Prostate gland (tissue), 2 donors: ENCODE measurements around the gene ARHGAP26. TPM values are rescaled to one million over a fixed set of nuclear protein-coding genes. Genes with fewer than 3 reads are reported as not detected.

ENCODE experiments used
- DNase-seq: peaks from one replicate; pipeline ENCODE4 v3.0.0-alpha.2; 2019; ENCODE audit warnings: low spot score
- H3K27ac ChIP-seq, 2 donors: fragments of 200-600 bp; sonication (generic); 2 replicates each; pipeline ENCODE4 v1.5.1; 2017 to 2019
- H3K27me3 ChIP-seq: fragments of 200-600 bp; sonication (generic); replicated peaks from 2 replicates; pipeline ENCODE4 v1.5.1; 2019; ENCODE audit not compliant: insufficient read depth
- H3K36me3 ChIP-seq, 2 donors: fragments of 200-600 bp; sonication (generic); 1 replicate in 1 of 2; 2 replicates in 1 of 2; pipeline versions ENCODE4 v1.5.1 to v1.8.1; 2017 to 2019
- H3K4me1 ChIP-seq: fragments of 200-600 bp; sonication (generic); replicated peaks from 2 replicates; pipeline ENCODE4 v1.5.1; 2019
- H3K4me3 ChIP-seq, 2 donors: fragments of 200-600 bp; sonication (generic); 2 replicates each; pipeline ENCODE4 v1.5.1; 2017 to 2019
- H3K9me3 ChIP-seq: fragments of 200-600 bp; sonication (generic); 2 replicates; pipeline ENCODE4 v1.5.1; 2017
- POLR2A ChIP-seq: fragments of 450-650 bp; IDR thresholded peaks from one replicate; pipeline ENCODE4 v1.6.1; 2016; ENCODE audit warnings: antibody characterized with exemption, mild to moderate bottlenecking
- POLR2AphosphoS5 ChIP-seq: sonication (generic); formaldehyde crosslinking; IDR thresholded peaks from one replicate; pipeline ENCODE4 v1.6.1; 2017; ENCODE audit warnings: antibody characterized with exemption
- WGBS: methylation state at CpG from one replicate; pipeline ENCODE4 v1.1.5; 2018; 5-methylcytosine and 5-hydroxymethylcytosine counted together
- intact Hi-C: fragments of 100-400 bp; cut with DNase I; formaldehyde crosslinking; loops from one replicate; pipeline ENCODE4 v1.14.2; 2022
- total RNA-seq, 2 donors: library from RNA; depleted of rRNA; stranded (reverse); fragments of >200 nt; gene quantifications; one replicate each; pipeline ENCODE4 v1.1.0, GENCODE V29; 2016
- TF ChIP-seq, protein P1 (sequence below), 4 experiments: fragments of 200-600 bp in 2 of 4; fragments of 450-650 bp in 2 of 4; sonication (generic) in 2 of 4; IDR thresholded peaks; 1 replicate in 3 of 4; 2 replicates in 1 of 4; pipeline ENCODE4 v1.5.1; 2016 to 2019; ENCODE audit warnings: antibody characterized with exemption in 4 of 4, mild to moderate bottlenecking in 2 of 4, moderate library complexity in 2 of 4

Gene ARHGAP26
- total RNA-seq, 2 donors from 2014 or later, result 11.7 to 39.8 TPM

DNA sequence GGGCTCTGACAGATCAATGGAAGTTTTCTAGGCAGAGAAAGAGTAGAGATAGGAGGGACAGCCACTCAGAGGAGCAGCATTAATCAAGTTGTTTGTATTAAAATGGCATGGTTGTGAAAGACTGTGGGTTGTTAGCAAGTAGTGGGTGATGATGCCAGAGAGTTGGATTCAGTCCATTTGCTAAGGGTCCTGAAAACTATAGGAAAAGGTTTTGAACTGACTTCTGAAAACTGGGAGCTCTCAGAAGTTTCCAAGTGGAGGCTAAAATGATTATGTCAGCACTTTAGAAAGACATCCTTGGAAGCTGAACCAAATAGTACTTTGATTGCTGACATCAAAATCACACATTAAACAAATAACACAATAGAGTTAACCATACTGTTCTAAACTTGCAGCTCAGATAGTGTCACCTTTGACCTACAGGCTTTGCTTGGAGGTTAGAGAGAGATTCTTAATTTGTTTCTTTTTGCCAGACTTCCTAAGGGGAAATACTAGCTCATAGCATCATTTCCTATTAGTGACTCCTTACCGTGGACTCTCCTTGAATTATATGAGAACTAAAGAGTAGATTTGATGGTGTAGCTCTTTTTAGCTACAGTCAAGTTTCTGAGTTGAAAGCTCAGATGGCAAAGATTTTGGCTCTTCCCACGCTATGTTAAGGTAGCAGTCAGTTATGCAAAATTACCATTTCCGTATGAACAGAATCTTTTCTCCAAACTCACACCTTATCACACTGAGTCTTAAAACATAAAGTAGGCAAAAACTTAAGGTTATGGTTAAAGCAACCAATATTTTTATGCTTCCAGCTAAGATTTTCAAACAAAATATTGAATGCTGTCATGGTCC is 356.2 kb downstream of the ARHGAP26 start:
- intact Hi-C loops, result no loop called here
- 91% methylated on average over 3 of the region's 3 CpGs for WGBS
- no peak overlapping the region for H3K27ac ChIP-seq

DNA sequence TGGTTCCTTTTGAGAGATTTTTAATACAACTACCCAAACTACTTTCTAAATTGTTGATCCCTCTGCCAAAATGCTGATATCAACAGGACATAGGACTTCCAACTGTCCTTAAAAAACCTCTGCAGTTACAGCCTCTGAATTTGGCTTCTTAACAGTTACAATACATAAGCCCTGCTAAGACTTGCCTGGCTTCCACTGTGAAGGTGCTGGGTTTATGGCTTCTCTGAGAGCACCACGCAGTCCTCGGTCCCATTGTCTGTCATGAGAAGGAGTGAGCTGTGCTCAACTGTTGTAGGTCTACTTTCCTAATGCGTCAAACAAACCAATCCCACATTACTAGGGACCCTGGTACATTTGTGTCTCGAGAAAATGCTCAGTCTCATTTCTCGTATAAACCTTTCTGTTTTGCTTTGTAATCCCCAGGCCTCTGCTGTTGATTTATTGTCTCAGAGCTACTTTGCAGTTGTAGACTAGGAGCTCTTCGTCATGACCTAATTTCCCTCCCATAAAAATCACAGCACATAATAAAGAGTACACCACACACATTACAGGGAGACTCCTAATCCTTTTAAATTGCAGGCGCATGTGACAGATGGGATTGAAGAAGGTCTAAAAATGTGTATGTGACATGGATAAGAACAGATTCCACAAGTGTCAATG is 358.4 kb downstream of the ARHGAP26 start:
- TF ChIP-seq POLR2A, result no peak
- peak; percentile 50 for TF ChIP-seq POLR2AphosphoS5
- Histone ChIP-seq H3K36me3 (no peaks in the 10 kb centered on the region), H3K9me3 (no peaks in the 10 kb centered on the region), H3K4me3 (no peak overlapping the region), H3K4me1 (peaks cover 8% of the 10 kb centered on the region), H3K27ac (peak overlapping the region; percentile 39 to 41), H3K27me3 (no peaks in the 10 kb centered on the region)
- DNase-seq, result peak; percentile 17
- intact Hi-C loops, result no loop called here
- WGBS, result 19% methylated on average over 7 of the region's 7 CpGs

More for the DNA sequence above, 356.2 kb downstream of the ARHGAP26 start:
- H3K36me3 ChIP-seq, result no peaks in the 10 kb centered on the region
- DNase-seq, result no peak
- no peaks in the 10 kb centered on the region for H3K27me3 ChIP-seq
- no peaks in the 10 kb centered on the region for H3K9me3 ChIP-seq
- peaks cover 8% of the 10 kb centered on the region for H3K4me1 ChIP-seq
- no peak overlapping the region for H3K4me3 ChIP-seq
- TF ChIP-seq POLR2AphosphoS5, result no peak
- no peak for TF ChIP-seq POLR2A
- TF ChIP-seq, protein P1, sequence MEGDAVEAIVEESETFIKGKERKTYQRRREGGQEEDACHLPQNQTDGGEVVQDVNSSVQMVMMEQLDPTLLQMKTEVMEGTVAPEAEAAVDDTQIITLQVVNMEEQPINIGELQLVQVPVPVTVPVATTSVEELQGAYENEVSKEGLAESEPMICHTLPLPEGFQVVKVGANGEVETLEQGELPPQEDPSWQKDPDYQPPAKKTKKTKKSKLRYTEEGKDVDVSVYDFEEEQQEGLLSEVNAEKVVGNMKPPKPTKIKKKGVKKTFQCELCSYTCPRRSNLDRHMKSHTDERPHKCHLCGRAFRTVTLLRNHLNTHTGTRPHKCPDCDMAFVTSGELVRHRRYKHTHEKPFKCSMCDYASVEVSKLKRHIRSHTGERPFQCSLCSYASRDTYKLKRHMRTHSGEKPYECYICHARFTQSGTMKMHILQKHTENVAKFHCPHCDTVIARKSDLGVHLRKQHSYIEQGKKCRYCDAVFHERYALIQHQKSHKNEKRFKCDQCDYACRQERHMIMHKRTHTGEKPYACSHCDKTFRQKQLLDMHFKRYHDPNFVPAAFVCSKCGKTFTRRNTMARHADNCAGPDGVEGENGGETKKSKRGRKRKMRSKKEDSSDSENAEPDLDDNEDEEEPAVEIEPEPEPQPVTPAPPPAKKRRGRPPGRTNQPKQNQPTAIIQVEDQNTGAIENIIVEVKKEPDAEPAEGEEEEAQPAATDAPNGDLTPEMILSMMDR (IDR thresholded peaks at IDR 0.05), result no peak

DNA sequence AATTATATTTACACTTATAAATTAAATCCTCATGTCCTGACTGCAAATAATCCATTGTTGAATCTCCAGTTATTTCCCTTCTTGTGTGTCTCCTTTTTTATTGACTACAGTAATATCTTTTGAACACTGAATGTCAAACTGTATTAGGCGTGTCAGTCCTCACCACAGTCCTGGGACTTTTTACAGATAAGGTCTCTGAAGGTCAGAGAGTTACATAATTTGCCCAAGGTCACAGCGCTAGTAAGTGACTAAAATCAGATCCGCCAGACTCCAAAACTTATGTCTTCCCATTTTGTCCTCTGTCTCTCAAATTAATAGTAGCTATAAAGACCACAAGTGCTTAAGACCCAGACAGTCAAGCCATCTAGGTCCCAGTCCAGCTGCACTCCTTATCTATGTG is 359.0 kb downstream of the ARHGAP26 start:
- WGBS, result 92% methylated on average over 3 of the region's 3 CpGs
- Histone ChIP-seq H3K4me1 (peaks cover 8% of the 10 kb centered on the region), H3K27ac (peak overlapping the region in 1 of 2 donors; percentile 39), H3K9me3 (no peaks in the 10 kb centered on the region), H3K27me3 (no peaks in the 10 kb centered on the region), H3K4me3 (no peak overlapping the region), H3K36me3 (no peaks in the 10 kb centered on the region)
- DNase-seq, result no peak
- intact Hi-C loops, result no loop called here
- TF ChIP-seq POLR2AphosphoS5 (no peak), POLR2A (no peak)
- TF ChIP-seq, protein P1 (IDR thresholded peaks at IDR 0.05), result no peak

DNA sequence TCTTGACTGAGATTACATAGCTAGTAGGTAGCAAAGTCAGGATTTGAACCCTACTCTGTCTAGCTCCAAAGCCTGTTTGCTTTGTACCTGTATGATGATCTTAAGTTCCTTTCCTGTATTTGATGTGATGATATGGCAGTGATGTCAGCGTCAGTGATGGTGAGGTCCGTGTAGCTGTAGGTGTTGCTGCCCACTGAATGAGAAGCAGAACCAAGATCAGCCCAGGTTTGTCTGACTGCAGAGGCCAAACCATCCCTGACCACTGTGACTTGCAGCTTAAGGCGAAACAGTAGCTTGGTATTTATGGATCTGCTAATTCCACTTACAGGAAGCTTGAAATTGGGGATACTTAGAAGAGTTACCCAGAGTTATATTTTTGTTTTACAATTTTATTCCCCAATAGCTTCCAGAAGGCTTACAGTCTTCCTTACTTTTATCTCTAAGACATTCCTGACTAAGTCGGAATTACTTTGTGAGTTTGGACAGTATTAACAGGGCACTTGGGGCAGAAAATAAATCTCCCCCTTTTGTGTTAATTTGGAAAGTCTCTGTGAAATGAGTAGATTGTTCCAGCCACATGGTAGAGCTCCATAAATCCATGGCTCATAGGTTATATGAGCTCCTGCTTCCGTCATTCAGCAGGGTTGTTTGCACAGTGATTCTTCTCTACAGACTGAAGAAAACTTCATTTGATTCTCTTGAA is 359.9 kb downstream of the ARHGAP26 start:
- Histone ChIP-seq H3K4me1 (peaks cover 8% of the 10 kb centered on the region), H3K36me3 (no peaks in the 10 kb centered on the region), H3K4me3 (no peak overlapping the region), H3K27me3 (no peaks in the 10 kb centered on the region), H3K9me3 (no peaks in the 10 kb centered on the region), H3K27ac (no peak overlapping the region)
- no peak for TF ChIP-seq POLR2A
- TF ChIP-seq, protein P1 (IDR thresholded peaks at IDR 0.05), result no peak
- 80% methylated on average over 5 of the region's 5 CpGs for WGBS
- intact Hi-C loops, result no loop called here
- DNase-seq, result no peak

DNA sequence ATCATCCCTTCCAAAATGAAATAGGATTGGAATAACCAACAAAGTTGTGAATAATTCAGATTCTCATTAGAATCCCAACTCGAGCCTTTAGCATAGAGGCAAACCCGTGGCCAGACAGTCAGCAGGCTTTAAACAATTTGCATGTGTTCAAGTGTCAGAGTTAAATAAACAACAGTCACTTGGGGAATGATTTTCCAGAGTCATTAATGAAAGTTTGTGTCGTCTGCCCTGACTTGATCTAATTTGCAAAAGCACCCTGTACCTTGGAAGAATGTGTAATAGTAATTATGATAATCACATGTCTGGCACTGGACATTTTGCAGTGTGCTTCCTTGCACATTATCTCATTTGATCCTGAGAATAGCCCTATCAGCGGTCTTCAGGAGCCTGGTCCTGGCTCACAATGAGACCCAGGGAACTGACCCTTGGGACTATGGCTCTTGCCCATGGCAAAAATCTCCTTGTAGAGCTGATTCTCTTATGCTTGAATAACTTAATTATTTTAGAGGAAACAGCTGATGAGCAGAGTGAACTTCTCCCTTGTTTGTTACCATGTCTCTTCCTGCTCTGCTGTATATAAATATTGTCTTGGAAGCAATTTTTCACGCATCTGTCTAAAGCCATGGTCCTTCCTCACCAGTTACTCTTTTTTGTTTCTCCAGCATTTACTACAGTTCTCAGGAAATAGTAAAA is 360.6 kb downstream of the ARHGAP26 start:
- no peak for DNase-seq
- Histone ChIP-seq H3K9me3 (no peaks in the 10 kb centered on the region), H3K4me1 (peaks cover 8% of the 10 kb centered on the region), H3K27ac (no peak overlapping the region), H3K27me3 (no peaks in the 10 kb centered on the region), H3K4me3 (no peak overlapping the region), H3K36me3 (no peaks in the 10 kb centered on the region)
- TF ChIP-seq POLR2A, result no peak
- TF ChIP-seq POLR2AphosphoS5, result no peak
- TF ChIP-seq, protein P1 (IDR thresholded peaks at IDR 0.05), result no peak
- WGBS, result 68% methylated on average over 5 of the region's 5 CpGs
- intact Hi-C loops, result no loop called here
